GM12873 (cell line): ENCODE results near the gene KSR2.

Experiments
- TF ChIP-seq, protein P1 (sequence below): IDR thresholded peaks from 2 replicates; pipeline ENCODE4 v1.5.1; 2012; ENCODE audit warnings: low read depth, mild to moderate bottlenecking, moderate library complexity, low read length, control low read depth; ENCODE audit not compliant: insufficient read depth; ENCODE audit errors: missing control alignments

Gene KSR2

DNA sequence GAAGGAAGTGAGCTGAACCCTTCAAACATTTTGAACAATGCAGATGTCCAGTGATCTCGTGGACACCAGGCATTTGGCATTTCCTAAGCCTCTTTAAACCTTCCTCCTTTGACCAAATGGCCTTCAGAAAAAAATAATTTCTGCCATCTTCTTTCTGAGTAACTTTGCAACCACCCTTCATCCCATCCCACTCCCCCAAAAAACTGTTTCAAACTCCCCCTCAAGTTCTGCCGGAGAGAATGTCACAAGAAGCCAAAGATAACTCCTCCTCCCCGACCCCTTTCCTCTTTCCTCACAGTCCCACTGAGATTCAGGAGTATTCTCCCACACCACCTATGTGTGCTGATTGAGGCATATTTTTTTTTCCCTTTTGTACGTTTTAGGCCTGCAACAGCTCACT lies 1.7 kb downstream of the KSR2 start:
- TF ChIP-seq, protein P1, sequence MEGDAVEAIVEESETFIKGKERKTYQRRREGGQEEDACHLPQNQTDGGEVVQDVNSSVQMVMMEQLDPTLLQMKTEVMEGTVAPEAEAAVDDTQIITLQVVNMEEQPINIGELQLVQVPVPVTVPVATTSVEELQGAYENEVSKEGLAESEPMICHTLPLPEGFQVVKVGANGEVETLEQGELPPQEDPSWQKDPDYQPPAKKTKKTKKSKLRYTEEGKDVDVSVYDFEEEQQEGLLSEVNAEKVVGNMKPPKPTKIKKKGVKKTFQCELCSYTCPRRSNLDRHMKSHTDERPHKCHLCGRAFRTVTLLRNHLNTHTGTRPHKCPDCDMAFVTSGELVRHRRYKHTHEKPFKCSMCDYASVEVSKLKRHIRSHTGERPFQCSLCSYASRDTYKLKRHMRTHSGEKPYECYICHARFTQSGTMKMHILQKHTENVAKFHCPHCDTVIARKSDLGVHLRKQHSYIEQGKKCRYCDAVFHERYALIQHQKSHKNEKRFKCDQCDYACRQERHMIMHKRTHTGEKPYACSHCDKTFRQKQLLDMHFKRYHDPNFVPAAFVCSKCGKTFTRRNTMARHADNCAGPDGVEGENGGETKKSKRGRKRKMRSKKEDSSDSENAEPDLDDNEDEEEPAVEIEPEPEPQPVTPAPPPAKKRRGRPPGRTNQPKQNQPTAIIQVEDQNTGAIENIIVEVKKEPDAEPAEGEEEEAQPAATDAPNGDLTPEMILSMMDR, result no peak

DNA sequence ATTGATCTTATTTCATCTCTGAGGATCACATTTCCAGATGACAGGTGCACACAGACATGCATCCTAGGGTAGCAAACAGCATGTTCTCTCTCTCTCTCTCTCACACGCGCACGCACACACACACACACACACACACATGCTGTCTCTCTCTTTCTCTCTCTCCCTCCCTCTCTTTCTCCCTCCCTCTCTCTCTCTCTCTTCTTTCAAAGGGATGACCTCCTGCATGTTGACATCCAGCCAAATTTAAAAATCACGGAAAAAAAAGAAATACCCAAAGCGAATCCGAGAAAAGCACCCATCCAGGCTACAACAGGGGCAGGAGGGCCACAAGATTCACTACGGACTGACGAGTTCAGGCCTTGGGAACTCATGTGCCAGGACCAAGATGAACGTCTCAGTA lies 2.3 kb downstream of the KSR2 start:
- TF ChIP-seq, protein P1, result no peak

DNA sequence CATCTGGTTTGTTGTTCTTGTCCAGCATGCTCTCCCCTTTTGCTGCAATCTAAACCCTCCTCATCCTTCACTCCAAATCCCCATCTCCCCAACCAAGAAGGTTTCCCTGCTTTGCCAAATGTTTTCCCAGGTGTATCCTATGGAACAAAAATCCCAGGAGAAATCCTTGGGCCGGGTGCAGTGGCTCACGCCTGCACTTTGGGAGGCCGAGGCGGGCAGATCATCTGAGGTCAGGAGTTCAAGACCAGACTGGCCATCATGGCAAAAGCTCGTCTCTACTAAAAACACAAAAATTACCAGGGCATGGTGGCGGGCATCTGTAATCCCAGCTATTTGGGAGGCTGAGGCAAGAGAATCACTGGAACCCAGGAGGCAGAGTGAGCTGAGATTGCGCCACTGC lies 5.0 kb downstream of the KSR2 start:
- TF ChIP-seq, protein P1, result no peak

DNA sequence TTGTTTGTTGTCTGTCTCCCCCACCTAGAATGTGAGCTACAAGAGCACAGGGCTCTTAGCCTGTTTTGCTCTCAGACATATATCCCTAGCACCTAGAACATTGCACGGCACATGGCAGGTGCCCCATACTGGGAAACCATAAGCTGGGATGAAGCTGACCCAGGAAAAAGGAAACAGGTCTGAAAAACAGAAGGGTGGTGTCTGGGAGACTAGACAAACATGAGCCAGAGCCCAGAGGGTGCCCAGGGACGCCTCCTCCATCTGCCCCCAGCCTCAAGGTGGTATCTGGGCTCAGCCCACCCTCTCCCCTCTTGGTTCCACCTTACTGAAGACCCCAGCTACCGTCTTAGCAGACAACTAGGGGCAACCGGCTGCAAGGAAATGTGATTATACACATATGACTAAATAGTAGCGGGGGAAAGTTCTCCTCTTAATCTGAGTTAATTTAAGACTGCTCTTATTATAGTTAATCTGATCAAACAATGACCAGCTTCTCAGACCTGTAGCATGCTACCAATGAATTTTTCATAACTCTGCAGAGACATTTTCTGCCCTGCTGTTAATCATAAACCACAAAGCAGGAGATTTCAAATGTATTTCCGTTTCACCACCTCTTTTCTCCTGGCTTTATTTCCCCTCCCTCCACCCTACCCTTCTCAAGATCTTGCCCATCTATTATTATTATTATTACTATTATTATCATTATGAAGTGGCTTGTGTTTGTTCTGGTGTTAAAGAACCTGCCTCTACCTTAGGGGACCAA lies 31.9 kb downstream of the KSR2 start:
- TF ChIP-seq, protein P1, result no peak

DNA sequence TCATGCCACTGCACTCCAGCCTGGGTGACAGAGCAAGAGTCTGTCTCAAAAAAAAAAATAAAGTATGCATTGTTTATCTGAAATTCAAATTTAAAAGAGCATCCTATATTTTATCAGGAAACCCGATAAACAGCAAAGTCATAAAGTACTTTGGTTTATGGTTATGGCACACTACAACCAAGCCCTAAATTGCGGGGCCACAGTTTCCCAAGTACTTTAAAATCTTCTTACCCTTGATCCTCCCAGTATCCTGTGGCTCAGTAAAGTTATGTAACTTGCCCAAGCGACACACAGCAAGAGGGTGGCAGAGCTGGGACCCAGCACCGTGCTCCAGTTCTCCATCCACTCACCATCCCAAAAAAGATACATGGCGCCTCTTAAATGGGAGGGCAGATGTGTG lies 35.2 kb downstream of the KSR2 start:
- TF ChIP-seq, protein P1, result no peak

DNA sequence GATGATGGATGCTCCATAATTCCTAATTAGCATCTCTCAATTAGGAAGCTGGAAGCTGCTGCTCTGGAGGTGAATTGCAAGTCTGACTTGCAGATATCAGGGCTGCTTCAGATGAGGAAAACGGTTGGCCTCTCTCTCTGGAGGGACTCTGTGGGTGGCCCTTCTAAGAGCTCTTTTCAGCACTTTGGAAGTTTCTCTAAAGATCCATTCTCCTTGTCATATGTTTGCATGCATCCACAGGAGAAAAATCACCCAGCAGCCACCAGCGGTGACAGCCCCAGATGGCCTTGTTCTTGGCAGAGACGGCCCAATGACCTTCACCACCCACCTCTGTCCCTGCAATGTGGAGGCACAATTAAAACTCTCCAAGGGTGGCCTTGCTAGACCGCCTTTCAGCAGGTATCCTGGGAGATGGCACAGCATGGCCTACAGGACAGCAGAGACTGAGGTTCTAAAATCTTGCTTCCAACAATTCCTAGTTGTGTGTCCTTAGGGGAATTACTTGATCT lies 42.3 kb downstream of the KSR2 start:
- TF ChIP-seq, protein P1, result no peak

DNA sequence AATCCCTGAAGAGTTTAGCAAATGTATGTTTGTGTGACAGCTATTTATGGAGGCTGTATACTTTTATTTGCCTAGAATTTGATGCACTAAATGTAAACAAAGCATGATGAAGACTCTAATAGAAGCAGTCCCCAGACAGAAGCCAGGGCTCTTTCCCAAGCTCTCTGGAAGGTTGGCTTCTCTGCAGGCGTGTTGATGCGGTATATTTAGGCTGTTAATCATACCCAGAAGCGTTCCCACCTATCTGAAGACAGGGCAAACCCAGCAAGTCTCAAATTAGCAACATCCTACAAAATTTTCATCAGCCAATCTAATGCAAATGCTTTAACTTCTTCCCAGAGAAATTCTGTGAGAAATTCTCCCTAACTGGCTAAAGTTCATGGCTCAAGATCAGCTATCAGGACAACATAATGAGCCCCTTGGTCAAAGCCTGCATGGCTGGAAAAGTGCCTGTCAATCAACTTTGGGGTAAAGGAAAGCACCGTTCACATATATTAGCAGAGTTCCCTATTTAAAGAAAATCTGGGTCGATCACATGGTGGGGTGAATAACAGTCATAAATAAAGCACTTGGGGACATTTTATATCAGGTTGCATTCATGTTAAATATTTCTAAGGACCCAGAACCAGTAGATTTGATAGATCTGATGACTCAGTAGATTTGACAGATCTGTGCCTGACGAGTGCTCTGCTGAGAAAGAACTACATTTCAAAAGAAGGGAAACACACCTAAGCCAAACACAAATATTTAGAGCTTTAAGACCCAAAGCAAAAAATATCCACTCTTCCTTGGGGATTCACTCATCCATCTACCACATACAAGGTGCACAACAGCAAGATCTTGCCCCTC lies 46.6 kb downstream of the KSR2 start:
- TF ChIP-seq, protein P1, result no peak
